ENCODE data around the gene MAP4. TPM values are rescaled to one million over a fixed set of nuclear protein-coding genes. Genes with fewer than 3 reads are reported as not detected.

MAP4 gene
- total and polyA plus RNA-seq, 2 of the 13 experiments (the other 11 are each of a cell fraction or from before 2014, with no cell fraction given) = 33.1 to 38.7 TPM

DNA sequence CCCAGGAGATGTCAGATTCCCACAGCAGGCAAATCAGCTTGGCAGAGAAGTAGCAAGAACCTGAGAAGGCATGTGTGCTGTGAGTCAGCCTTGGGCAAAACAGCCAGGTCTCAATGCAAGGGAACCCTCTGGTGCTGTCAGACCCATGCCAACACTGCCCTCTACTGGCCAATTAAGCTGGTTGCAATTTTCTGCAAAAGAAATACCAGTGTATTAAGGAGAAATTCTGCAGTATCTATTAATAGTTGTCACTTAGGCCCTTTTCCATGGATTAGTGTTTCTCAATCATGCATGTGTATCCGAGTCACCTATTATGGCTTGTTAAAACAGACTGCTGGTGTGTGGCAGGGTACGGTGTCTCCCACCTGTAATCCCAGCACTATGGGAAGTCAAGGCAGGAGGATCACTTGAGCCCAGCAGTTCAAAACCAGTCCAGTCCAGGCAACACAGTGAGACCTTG, 26.2 kb downstream of the MAP4 start (continued):
- TF ChIP-seq STAG1 (CRISPR knock-in tag; IDR thresholded peaks at IDR 0.05) = peak; percentile 94
- TF ChIP-seq ZNF326 (CRISPR knock-in tag; IDR thresholded peaks at IDR 0.05; ENCODE audit: borderline replicate concordance) = no peak
- TF ChIP-seq, protein P1, sequence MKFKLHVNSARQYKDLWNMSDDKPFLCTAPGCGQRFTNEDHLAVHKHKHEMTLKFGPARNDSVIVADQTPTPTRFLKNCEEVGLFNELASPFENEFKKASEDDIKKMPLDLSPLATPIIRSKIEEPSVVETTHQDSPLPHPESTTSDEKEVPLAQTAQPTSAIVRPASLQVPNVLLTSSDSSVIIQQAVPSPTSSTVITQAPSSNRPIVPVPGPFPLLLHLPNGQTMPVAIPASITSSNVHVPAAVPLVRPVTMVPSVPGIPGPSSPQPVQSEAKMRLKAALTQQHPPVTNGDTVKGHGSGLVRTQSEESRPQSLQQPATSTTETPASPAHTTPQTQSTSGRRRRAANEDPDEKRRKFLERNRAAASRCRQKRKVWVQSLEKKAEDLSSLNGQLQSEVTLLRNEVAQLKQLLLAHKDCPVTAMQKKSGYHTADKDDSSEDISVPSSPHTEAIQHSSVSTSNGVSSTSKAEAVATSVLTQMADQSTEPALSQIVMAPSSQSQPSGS (CRISPR knock-in tag; IDR thresholded peaks at IDR 0.05) = peak; percentile 43; the same call in 1 of the 2 replicates
- TF ChIP-seq, protein P2, sequence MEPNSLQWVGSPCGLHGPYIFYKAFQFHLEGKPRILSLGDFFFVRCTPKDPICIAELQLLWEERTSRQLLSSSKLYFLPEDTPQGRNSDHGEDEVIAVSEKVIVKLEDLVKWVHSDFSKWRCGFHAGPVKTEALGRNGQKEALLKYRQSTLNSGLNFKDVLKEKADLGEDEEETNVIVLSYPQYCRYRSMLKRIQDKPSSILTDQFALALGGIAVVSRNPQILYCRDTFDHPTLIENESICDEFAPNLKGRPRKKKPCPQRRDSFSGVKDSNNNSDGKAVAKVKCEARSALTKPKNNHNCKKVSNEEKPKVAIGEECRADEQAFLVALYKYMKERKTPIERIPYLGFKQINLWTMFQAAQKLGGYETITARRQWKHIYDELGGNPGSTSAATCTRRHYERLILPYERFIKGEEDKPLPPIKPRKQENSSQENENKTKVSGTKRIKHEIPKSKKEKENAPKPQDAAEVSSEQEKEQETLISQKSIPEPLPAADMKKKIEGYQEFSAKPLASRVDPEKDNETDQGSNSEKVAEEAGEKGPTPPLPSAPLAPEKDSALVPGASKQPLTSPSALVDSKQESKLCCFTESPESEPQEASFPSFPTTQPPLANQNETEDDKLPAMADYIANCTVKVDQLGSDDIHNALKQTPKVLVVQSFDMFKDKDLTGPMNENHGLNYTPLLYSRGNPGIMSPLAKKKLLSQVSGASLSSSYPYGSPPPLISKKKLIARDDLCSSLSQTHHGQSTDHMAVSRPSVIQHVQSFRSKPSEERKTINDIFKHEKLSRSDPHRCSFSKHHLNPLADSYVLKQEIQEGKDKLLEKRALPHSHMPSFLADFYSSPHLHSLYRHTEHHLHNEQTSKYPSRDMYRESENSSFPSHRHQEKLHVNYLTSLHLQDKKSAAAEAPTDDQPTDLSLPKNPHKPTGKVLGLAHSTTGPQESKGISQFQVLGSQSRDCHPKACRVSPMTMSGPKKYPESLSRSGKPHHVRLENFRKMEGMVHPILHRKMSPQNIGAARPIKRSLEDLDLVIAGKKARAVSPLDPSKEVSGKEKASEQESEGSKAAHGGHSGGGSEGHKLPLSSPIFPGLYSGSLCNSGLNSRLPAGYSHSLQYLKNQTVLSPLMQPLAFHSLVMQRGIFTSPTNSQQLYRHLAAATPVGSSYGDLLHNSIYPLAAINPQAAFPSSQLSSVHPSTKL (CRISPR knock-in tag; IDR thresholded peaks at IDR 0.05) = 0 out of 2 replicates have a peak, but pooled peaks have one; percentile 15
- TF ChIP-seq, protein P3, sequence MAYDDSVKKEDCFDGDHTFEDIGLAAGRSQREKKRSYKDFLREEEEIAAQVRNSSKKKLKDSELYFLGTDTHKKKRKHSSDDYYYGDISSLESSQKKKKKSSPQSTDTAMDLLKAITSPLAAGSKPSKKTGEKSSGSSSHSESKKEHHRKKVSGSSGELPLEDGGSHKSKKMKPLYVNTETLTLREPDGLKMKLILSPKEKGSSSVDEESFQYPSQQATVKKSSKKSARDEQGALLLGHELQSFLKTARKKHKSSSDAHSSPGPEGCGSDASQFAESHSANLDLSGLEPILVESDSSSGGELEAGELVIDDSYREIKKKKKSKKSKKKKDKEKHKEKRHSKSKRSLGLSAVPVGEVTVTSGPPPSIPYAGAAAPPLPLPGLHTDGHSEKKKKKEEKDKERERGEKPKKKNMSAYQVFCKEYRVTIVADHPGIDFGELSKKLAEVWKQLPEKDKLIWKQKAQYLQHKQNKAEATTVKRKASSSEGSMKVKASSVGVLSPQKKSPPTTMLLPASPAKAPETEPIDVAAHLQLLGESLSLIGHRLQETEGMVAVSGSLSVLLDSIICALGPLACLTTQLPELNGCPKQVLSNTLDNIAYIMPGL (CRISPR knock-in tag; IDR thresholded peaks at IDR 0.05; ENCODE audit: borderline replicate concordance in 1 of 2, low read depth in 1 of 2) = 0 out of 4 replicates have a peak, but pooled peaks of 1 of the 2 experiments have one; percentile 46
- TF ChIP-seq SMAD9 (CRISPR knock-in tag; IDR thresholded peaks at IDR 0.05) = no peak
- no peak for TF ChIP-seq HIVEP1 (CRISPR knock-in tag; IDR thresholded peaks at IDR 0.05)
- 0 out of 2 replicates have a peak, but pooled peaks have one; percentile 31 for TF ChIP-seq THAP11 (CRISPR knock-in tag; IDR thresholded peaks at IDR 0.05)
- 0 out of 2 replicates have a peak, but pooled peaks have one; percentile 21 for TF ChIP-seq GATAD1 (CRISPR knock-in tag; IDR thresholded peaks at IDR 0.05)
- no peak for TF ChIP-seq YEATS4 (CRISPR knock-in tag; IDR thresholded peaks at IDR 0.05; ENCODE audit: borderline replicate concordance)
- TF ChIP-seq ZFX (CRISPR knock-in tag; IDR thresholded peaks at IDR 0.05; ENCODE audit: low read depth) = no peak
- TF ChIP-seq MXI1 (IDR thresholded peaks at IDR 0.05; ENCODE audit: borderline replicate concordance, low read depth, low read length) = 0 out of 3 replicates have a peak, but pooled peaks have one; percentile 49
- peak; percentile 95 for TF ChIP-seq SMC3 (IDR thresholded peaks at IDR 0.05; ENCODE audit: low read length)
- no peak for TF ChIP-seq SCMH1 (CRISPR knock-in tag; IDR thresholded peaks at IDR 0.05; ENCODE audit: borderline replicate concordance)
- no peak for TF ChIP-seq RBM22 (optimal IDR thresholded peaks at IDR 0.05; ENCODE audit: low read length)
- TF ChIP-seq ZNF792 (CRISPR knock-in tag; IDR thresholded peaks at IDR 0.05) = no peak
- TF ChIP-seq DNMT3B (CRISPR knock-in tag; conservative IDR thresholded peaks at IDR 0.05) = peak; percentile 72; the same call in 1 of the 2 replicates
- TF ChIP-seq RAD21 (CRISPR knock-in tag; IDR thresholded peaks at IDR 0.05) = peak; percentile 90
- TF ChIP-seq GATAD2A (CRISPR knock-in tag; IDR thresholded peaks at IDR 0.05) = 0 out of 2 replicates have a peak, but pooled peaks have one; percentile 32
- TF ChIP-seq TEAD3 (CRISPR knock-in tag; optimal IDR thresholded peaks at IDR 0.05; ENCODE audit: borderline replicate concordance) = peak; percentile 63
- TF ChIP-seq SNAPC2 (CRISPR knock-in tag; IDR thresholded peaks at IDR 0.05) = no peak
- TF ChIP-seq MIXL1 (CRISPR knock-in tag; IDR thresholded peaks at IDR 0.05) = peak; percentile 94
- 0 out of 2 replicates have a peak, but pooled peaks have one; percentile 14 for TF ChIP-seq ZNF501 (CRISPR knock-in tag; IDR thresholded peaks at IDR 0.05)
